Smooth muscle cell (in vitro differentiated cells): Measurements from ENCODE around the gene TXNDC11. TPM values are rescaled to one million over a fixed set of nuclear protein-coding genes. Genes with fewer than 3 reads are reported as not detected.

Source experiments
- DNase-seq: peaks from one replicate; lab custom pipeline; 2025; ENCODE audit not compliant: unreplicated experiment; lab: John Stamatoyannopoulos, UW
- H2AFZ ChIP-seq: fragments of 200-600 bp; sonication (generic); 2 replicates; pipeline ENCODE4 v1.6.0; 2016; ENCODE audit warnings: antibody characterized with exemption, low read depth, mild to moderate bottlenecking
- H3F3A ChIP-seq: fragments of 200-600 bp; sonication (generic); 2 replicates; pipeline ENCODE4 v1.6.0; 2017; ENCODE audit warnings: antibody characterized with exemption, low read depth
- H3K27ac ChIP-seq: fragments of 200-600 bp; sonication (generic); 2 replicates; pipeline ENCODE4 v1.5.1; 2016; ENCODE audit warnings: low read depth, mild to moderate bottlenecking
- H3K27me3 ChIP-seq: fragments of 200-600 bp; sonication (generic); 2 replicates; pipeline ENCODE4 v1.6.1; 2016; ENCODE audit warnings: low read depth, mild to moderate bottlenecking
- H3K36me3 ChIP-seq: fragments of 200-600 bp; sonication (generic); 2 replicates; pipeline ENCODE4 v1.5.1; 2016; ENCODE audit warnings: low read depth
- H3K4me1 ChIP-seq: fragments of 200-600 bp; sonication (generic); 2 replicates; pipeline ENCODE4 v1.5.1; 2016; ENCODE audit warnings: low read depth
- H3K4me2 ChIP-seq: fragments of 200-600 bp; sonication (generic); 2 replicates; pipeline ENCODE4 v1.6.0; 2016; ENCODE audit warnings: mild to moderate bottlenecking
- H3K4me3 ChIP-seq: fragments of 200-600 bp; sonication (generic); 2 replicates; pipeline ENCODE4 v1.5.1; 2016; ENCODE audit warnings: mild to moderate bottlenecking
- H3K79me2 ChIP-seq: fragments of 200-600 bp; sonication (generic); 2 replicates; pipeline ENCODE4 v1.6.0; 2016; ENCODE audit warnings: low read depth, mild to moderate bottlenecking
- H3K9ac ChIP-seq: fragments of 200-600 bp; sonication (generic); 2 replicates; pipeline ENCODE4 v1.6.0; 2016; ENCODE audit warnings: low read depth
- H3K9me3 ChIP-seq: fragments of 200-600 bp; sonication (generic); replicated peaks from 2 replicates; pipeline ENCODE4 v1.5.1; 2016; ENCODE audit warnings: low read depth
- H4K20me1 ChIP-seq: fragments of 200-600 bp; sonication (generic); 2 replicates; pipeline ENCODE4 v1.6.0; 2016; ENCODE audit warnings: low read depth
- WGBS: methylation state at CpG from one replicate; pipeline ENCODE4 v1.1.7; 2016; ENCODE audit warnings: low lambda C conversion rate; 5-methylcytosine and 5-hydroxymethylcytosine counted together
- polyA plus RNA-seq: library from polyadenylated mRNA; unstranded; fragments of >200 nt; fragmentation: Nextera tagmentation; extraction: Ambion mirVana; gene quantifications from 2 replicates; pipeline ENCODE4 v1.2.1, GENCODE V29; 2016
- total RNA-seq: library from RNA; depleted of rRNA; stranded (reverse); fragments of >200 nt; gene quantifications from 2 replicates; pipeline ENCODE4 v1.2.3, GENCODE V29; 2014
- TF ChIP-seq, protein P1 (sequence below): fragments of 200-600 bp; sonication (generic); IDR thresholded peaks from 2 replicates; pipeline ENCODE4 v1.5.1; 2017; ENCODE audit warnings: borderline replicate concordance, mild to moderate bottlenecking, antibody characterized with exemption; ENCODE audit not compliant: insufficient read depth, poor library complexity, severe bottlenecking

Gene TXNDC11
- total and polyA plus RNA-seq, 2 experiments from 2014 or later = 27.3 to 30.8 TPM

GRCh38 chr16:11721781-11722467 lies 20.7 kb downstream of the TXNDC11 start:
- H3K4me2 ChIP-seq = no peak overlapping the region
- H4K20me1 ChIP-seq = peaks cover 68% of the 10 kb centered on the region
- no peak for DNase-seq
- H3K9me3 ChIP-seq = no peaks in the 10 kb centered on the region
- no peak overlapping the region for H3K4me3 ChIP-seq
- peaks cover 9% of the 10 kb centered on the region for H3K79me2 ChIP-seq
- no peaks in the 10 kb centered on the region for H3K27me3 ChIP-seq
- H2AFZ ChIP-seq = no peak overlapping the region
- H3K9ac ChIP-seq = no peak overlapping the region
- H3K27ac ChIP-seq = no peak overlapping the region
- no peaks in the 10 kb centered on the region for H3K4me1 ChIP-seq
- TF ChIP-seq, protein P1, sequence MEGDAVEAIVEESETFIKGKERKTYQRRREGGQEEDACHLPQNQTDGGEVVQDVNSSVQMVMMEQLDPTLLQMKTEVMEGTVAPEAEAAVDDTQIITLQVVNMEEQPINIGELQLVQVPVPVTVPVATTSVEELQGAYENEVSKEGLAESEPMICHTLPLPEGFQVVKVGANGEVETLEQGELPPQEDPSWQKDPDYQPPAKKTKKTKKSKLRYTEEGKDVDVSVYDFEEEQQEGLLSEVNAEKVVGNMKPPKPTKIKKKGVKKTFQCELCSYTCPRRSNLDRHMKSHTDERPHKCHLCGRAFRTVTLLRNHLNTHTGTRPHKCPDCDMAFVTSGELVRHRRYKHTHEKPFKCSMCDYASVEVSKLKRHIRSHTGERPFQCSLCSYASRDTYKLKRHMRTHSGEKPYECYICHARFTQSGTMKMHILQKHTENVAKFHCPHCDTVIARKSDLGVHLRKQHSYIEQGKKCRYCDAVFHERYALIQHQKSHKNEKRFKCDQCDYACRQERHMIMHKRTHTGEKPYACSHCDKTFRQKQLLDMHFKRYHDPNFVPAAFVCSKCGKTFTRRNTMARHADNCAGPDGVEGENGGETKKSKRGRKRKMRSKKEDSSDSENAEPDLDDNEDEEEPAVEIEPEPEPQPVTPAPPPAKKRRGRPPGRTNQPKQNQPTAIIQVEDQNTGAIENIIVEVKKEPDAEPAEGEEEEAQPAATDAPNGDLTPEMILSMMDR = no peak
- 92% methylated on average over 4 of the region's 4 CpGs for WGBS
- peaks cover 7% of the 10 kb centered on the region for H3K36me3 ChIP-seq
- no peaks in the 10 kb centered on the region for H3F3A ChIP-seq

- Histone ChIP-seq H3K4me3 (no peak overlapping the region), H3F3A (no peaks in the 10 kb centered on the region), H3K4me1 (no peaks in the 10 kb centered on the region), H3K36me3 (peaks cover 5% of the 10 kb centered on the region), H4K20me1 (peaks cover 68% of the 10 kb centered on the region), H3K79me2 (peaks cover 5% of the 10 kb centered on the region), H3K4me2 (no peak overlapping the region), H3K27me3 (no peaks in the 10 kb centered on the region), H3K9ac (no peak overlapping the region), H3K9me3 (no peaks in the 10 kb centered on the region), H3K27ac (no peak overlapping the region), H2AFZ (no peak overlapping the region)
- 100% methylated on average over 4 of the region's 4 CpGs for WGBS
- TF ChIP-seq, protein P1 = no peak
- DNase-seq = no peak
Observed at GRCh38 chr16:11719762-11720161, 22.9 kb downstream of the TXNDC11 start.

- Histone ChIP-seq H2AFZ (no peak overlapping the region), H3K9ac (no peak overlapping the region), H3K36me3 (peaks cover 5% of the 10 kb centered on the region), H3K27ac (no peak overlapping the region), H4K20me1 (peaks cover 65% of the 10 kb centered on the region), H3K9me3 (no peaks in the 10 kb centered on the region), H3K4me3 (no peak overlapping the region), H3K27me3 (no peaks in the 10 kb centered on the region), H3K79me2 (peaks cover 5% of the 10 kb centered on the region), H3K4me2 (no peak overlapping the region), H3K4me1 (no peaks in the 10 kb centered on the region), H3F3A (no peaks in the 10 kb centered on the region)
- DNase-seq = no peak
- TF ChIP-seq, protein P1 = no peak
Observed at GRCh38 chr16:11719171-11719570, 23.5 kb downstream of the TXNDC11 start.

DNA sequence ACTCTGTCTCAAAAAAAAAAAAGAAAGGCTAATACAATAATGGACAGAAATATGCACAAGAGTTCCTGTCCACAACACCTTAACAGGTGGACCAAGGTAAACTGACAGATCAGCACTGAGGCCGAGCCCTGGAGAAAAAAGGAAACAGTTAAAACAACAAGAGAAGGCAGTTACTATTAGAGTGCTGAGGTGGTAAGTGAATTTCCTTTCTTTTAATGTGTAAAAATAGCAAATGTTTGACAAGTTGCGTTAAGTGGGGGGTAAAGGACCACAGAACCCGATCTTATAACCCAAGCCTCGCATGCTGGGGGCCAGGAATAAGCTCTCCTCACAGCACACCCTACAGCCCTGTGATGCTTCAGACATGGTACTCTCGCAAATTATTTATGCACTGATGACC lies 24.8 kb downstream of the TXNDC11 start:
- H3K9me3 ChIP-seq = no peaks in the 10 kb centered on the region
- 92% methylated on average over 5 of the region's 5 CpGs for WGBS
- H3K36me3 ChIP-seq = no peaks in the 10 kb centered on the region
- no peak overlapping the region for H2AFZ ChIP-seq
- no peaks in the 10 kb centered on the region for H3K4me1 ChIP-seq
- H4K20me1 ChIP-seq = peaks cover 64% of the 10 kb centered on the region
- peaks cover 10% of the 10 kb centered on the region for H3K79me2 ChIP-seq
- no peak overlapping the region for H3K4me2 ChIP-seq
- H3K27ac ChIP-seq = no peak overlapping the region
- TF ChIP-seq, protein P1 = no peak
- H3K4me3 ChIP-seq = no peak overlapping the region
- H3F3A ChIP-seq = no peaks in the 10 kb centered on the region
- DNase-seq = no peak
- H3K9ac ChIP-seq = no peak overlapping the region
- no peaks in the 10 kb centered on the region for H3K27me3 ChIP-seq
